ENCODE measurements around the gene EDN3.

The EDN3 gene

DNA sequence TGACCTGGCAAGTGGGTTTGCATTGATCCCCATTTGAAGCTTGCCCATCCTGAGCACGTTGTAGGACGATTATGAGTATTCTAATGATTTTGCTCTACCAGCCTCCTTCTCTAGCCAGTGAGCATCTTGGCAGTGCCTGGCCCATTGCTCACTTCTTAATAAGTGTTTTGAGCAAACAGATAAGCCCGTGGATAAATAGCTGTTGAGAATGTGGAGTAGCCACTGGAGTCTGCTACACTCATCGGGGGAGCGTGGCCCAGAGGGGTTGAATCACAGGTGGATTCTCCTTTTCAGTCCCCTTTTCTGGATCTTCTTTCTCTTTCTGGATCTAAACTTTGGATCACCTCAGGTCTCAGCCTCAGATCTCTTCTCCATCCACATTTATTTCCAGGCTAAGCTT, 15.9 kb upstream of the EDN3 start:
- TF ChIP-seq FOXP2 (optimal IDR thresholded peaks at IDR 0.05; ENCODE audit: borderline replicate concordance, extremely low read depth, extremely low read length, insufficient read depth) (no peak), POLR2AphosphoS5 (IDR thresholded peaks at IDR 0.05; ENCODE audit: low read depth, low read length) (no peak), SIN3A (IDR thresholded peaks at IDR 0.05; ENCODE audit: borderline replicate concordance, insufficient read depth, low read length) (no peak), TAF1 (IDR thresholded peaks at IDR 0.05; ENCODE audit: borderline replicate concordance, insufficient read depth, low read length) (no peak)
- TF ChIP-seq, protein P1, sequence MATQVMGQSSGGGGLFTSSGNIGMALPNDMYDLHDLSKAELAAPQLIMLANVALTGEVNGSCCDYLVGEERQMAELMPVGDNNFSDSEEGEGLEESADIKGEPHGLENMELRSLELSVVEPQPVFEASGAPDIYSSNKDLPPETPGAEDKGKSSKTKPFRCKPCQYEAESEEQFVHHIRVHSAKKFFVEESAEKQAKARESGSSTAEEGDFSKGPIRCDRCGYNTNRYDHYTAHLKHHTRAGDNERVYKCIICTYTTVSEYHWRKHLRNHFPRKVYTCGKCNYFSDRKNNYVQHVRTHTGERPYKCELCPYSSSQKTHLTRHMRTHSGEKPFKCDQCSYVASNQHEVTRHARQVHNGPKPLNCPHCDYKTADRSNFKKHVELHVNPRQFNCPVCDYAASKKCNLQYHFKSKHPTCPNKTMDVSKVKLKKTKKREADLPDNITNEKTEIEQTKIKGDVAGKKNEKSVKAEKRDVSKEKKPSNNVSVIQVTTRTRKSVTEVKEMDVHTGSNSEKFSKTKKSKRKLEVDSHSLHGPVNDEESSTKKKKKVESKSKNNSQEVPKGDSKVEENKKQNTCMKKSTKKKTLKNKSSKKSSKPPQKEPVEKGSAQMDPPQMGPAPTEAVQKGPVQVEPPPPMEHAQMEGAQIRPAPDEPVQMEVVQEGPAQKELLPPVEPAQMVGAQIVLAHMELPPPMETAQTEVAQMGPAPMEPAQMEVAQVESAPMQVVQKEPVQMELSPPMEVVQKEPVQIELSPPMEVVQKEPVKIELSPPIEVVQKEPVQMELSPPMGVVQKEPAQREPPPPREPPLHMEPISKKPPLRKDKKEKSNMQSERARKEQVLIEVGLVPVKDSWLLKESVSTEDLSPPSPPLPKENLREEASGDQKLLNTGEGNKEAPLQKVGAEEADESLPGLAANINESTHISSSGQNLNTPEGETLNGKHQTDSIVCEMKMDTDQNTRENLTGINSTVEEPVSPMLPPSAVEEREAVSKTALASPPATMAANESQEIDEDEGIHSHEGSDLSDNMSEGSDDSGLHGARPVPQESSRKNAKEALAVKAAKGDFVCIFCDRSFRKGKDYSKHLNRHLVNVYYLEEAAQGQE (IDR thresholded peaks at IDR 0.05; ENCODE audit: insufficient read depth in 1 of 2, low read depth in 2 of 2, low read length in 2 of 2) = no peak

DNA sequence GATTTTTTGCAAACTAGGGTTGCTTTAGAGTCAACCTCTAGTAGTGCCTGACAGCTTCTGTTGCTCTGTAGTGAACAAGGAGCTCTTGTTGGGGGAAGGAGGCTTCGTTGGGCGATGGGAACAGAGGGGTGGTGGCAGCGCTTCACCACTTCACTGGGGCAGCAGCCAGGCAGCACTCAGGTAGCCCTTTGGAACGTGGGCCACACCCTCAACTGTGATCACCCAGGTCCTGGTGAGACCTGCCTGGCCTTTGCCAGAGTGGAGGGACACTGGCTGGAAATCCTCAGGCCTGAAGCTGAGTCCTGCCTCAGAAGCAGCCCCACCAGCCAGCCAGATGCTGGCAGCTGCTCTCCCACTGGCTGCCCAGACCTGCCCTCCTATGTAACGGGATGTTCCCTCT, 10.4 kb upstream of the EDN3 start:
- TF ChIP-seq POLR2AphosphoS5 (IDR thresholded peaks at IDR 0.05; ENCODE audit: low read depth, low read length) (no peak), SIN3A (IDR thresholded peaks at IDR 0.05; ENCODE audit: borderline replicate concordance, insufficient read depth, low read length) (no peak), TAF1 (IDR thresholded peaks at IDR 0.05; ENCODE audit: borderline replicate concordance, insufficient read depth, low read length) (no peak), FOXP2 (optimal IDR thresholded peaks at IDR 0.05; ENCODE audit: borderline replicate concordance, extremely low read depth, extremely low read length, insufficient read depth) (no peak)
- TF ChIP-seq, protein P1 (IDR thresholded peaks at IDR 0.05; ENCODE audit: insufficient read depth in 1 of 2, low read depth in 2 of 2, low read length in 2 of 2) = no peak

DNA sequence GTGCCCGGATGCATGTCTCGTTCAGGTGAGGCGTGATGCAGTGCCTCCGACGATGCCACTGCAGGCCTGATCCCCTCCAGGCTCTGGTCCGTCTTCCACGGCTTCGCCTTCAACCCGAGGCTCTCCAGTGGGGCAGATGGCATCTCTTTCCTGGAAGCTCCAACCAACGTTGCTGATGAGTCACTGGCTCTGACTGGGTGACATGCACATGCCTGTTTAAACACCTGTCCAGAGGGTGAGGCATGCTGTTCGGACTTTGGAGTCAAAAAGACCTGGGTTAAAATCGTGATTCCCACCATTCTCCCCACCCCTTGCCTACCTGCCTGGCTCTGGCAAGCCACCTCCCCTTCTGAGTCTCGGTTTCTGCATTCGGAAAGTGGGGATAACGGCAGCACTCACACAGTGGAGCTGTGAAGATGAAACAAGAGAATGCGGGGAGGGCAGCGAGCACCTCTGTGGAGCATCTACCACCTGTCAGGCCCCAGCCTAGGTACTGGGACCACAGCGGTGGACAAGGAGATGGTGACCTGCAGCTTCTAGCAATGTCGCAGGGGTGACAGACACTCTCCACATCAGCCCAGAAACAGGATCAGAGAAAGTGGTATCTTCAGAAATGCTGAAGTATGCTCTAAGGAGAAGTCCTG, 8.5 kb upstream of the EDN3 start:
- no peak for TF ChIP-seq TAF1 (IDR thresholded peaks at IDR 0.05; ENCODE audit: borderline replicate concordance, insufficient read depth, low read length)
- TF ChIP-seq POLR2AphosphoS5 (IDR thresholded peaks at IDR 0.05; ENCODE audit: low read depth, low read length) = no peak
- TF ChIP-seq FOXP2 (optimal IDR thresholded peaks at IDR 0.05; ENCODE audit: borderline replicate concordance, extremely low read depth, extremely low read length, insufficient read depth) = no peak
- TF ChIP-seq SIN3A (IDR thresholded peaks at IDR 0.05; ENCODE audit: borderline replicate concordance, insufficient read depth, low read length) = no peak
- TF ChIP-seq, protein P1 (IDR thresholded peaks at IDR 0.05; ENCODE audit: insufficient read depth in 1 of 2, low read depth in 2 of 2, low read length in 2 of 2) = no peak

DNA sequence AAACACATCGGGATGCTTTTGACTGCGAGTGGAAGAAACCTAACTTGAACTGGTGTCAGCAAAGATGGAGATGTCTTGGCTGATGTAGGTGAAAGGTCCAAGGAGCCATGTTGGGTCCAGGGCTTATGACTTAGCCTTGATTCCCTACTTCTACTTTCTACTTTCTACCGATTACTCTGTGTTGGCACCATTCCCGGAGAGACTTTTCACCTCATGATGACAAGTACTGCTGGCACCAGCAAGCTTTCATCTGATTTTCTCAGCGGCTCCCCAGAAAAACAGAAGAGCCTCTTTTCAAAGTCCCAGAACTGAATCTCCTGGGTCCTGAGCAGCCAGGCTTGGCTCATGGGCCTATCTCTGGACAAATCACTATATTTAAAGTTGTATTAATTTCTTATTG, 4.9 kb upstream of the EDN3 start:
- TF ChIP-seq, protein P1 (IDR thresholded peaks at IDR 0.05; ENCODE audit: insufficient read depth in 1 of 2, low read depth in 2 of 2, low read length in 2 of 2) = no peak
- no peak for TF ChIP-seq TAF1 (IDR thresholded peaks at IDR 0.05; ENCODE audit: borderline replicate concordance, insufficient read depth, low read length)
- TF ChIP-seq SIN3A (IDR thresholded peaks at IDR 0.05; ENCODE audit: borderline replicate concordance, insufficient read depth, low read length) = no peak
- TF ChIP-seq FOXP2 (optimal IDR thresholded peaks at IDR 0.05; ENCODE audit: borderline replicate concordance, extremely low read depth, extremely low read length, insufficient read depth) = no peak
- TF ChIP-seq POLR2AphosphoS5 (IDR thresholded peaks at IDR 0.05; ENCODE audit: low read depth, low read length) = no peak
